Right kidney (tissue), 1 donor: Measurements from ENCODE around the gene GALNT14.

Source experiments
- DNase-seq: peaks from one replicate; pipeline ENCODE4 v3.0.0-alpha.2; 2016

Gene GALNT14

GRCh38 chr2:31008561-31009114, 129.6 kb downstream of the GALNT14 start:
- DNase-seq, result no peak

DNA sequence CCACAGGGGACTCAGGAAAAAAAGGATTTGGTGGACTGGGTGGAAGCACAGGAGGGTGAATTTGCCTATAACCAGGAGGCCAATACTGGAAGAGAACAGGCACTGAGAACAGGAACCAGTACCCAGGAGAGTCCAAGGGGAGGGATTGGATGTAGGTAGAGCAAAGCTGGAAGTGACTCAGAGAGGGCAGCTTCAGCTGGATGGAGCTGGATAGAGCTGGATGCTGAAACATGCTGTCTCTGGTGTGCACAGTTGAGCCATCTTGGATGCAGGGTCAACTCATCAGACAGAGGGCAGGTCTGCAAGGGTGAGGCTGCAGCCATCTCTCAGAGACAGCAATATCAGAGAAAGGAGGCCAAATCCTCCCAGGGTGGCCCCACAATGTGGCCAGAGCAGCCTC, 134.0 kb downstream of the GALNT14 start:
- DNase-seq, result no peak

DNA sequence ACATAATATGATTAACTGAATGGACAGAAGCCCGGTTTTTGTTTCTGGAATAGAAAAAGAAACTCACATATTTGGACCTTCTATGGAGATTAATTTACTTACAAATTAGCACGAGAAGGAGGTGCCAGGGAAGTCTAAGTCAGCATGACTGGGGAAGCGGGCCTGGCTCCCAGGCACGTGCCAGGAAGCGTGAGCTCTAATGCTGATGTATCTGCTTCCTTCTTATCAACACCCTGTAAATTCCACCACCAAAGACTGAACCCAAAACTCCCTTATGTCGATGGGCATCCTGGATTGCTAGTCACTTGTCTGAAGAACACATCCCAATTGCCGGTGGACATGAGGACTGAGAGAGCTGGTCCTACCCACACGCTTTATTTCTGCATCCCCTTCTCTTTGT, 134.5 kb downstream of the GALNT14 start:
- DNase-seq, result no peak

DNA sequence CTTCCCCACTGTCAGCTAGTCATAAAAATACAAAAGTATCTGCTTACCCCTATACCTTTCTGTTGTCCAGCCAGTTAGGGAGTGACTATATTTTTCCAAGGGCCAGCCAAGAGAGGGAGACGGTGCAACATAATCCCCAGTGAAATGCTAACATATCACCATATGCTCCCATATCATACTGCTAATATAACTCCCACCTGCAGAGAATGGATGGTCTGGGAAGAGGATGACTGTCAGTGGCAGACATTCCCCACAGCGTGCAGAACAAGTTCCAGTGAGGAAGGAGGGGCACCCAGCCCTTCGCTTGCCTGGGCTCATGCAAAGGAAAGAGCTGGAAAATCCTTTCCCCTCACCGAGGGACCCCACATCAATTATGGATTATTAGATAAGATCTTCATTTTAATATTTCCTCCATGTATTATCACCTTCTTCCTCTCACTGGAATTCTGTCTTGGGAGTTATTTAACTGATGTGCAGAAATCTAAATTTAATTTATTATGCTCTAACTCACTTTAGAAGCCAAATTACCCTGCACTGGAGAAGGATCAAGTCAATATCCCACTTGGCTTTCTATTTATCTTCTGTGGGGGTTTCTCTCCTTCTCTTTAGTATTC, 135.6 kb downstream of the GALNT14 start:
- DNase-seq, result no peak

DNA sequence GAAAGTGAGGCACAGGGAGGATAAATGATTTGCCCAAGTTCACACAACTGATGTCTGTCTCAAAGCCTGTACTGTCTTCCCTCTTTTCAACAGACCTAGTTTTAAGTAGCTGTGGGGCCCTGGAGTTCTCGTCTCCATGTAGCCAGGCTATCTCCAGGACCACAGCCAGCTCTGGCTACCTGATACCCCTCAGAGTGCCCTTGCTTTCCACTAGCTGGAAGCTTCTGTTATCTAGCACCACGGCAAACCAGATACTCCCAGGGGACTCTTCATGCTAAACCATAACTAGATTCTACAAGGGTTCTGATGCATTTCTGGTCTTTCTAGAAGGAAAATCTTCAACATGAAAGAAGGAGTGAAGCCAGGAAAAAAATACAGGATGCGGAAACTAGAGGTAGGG, 137.3 kb downstream of the GALNT14 start:
- no peak for DNase-seq

GRCh38 chr2:30998672-30999071, 139.6 kb downstream of the GALNT14 start:
- no peak for DNase-seq

DNA sequence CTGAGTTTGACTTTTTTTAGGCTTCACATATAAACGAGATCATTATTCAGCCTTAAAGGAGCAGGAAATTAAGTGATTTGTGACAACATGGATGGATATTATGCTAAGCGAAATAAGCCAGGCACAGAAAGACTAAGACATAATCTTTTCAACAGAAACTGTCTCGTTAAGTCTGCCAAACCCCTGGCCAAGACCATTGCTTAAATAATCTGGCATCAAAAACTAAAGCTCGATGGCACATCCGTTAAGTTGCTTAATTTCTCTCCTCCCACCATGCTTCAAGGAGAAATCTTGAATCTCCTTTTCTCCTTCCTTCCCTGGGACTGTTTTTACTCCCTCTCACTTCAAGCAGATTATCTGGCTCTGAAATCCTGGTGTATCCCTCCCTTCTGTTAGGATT, 140.3 kb downstream of the GALNT14 start:
- no peak for DNase-seq

GRCh38 chr2:30994227-30995056, 143.8 kb downstream of the GALNT14 start:
- no peak for DNase-seq

- DNase-seq, result no peak
These were observed 145.5 kb downstream of the GALNT14 start for GRCh38 chr2:30992781-30993180.

GRCh38 chr2:30990671-30991070, 147.6 kb downstream of the GALNT14 start:
- no peak for DNase-seq

DNA sequence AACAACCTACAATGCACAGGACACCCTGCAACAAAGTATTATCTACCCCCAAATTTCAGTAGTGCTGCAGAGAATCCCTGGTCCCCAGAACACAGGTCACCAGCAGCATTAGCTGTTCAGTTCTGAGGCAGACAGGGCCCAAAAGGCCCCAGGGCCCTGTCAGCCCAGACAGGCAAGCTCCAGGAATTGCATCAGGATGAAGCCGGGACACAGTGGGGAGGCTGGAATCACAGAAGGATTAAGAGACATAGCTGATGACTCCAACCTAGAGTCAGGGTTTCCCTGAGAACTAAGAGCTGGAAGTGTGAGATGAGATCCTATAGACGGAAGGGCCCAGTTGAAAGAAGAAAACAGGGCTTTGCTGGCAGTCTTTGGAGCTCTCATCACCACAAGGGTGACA, 148.1 kb downstream of the GALNT14 start:
- no peak for DNase-seq

- no peak for DNase-seq
These were observed 148.5 kb downstream of the GALNT14 start for GRCh38 chr2:30989746-30990145.

GRCh38 chr2:30987566-30987965, 150.7 kb downstream of the GALNT14 start:
- no peak for DNase-seq

DNA sequence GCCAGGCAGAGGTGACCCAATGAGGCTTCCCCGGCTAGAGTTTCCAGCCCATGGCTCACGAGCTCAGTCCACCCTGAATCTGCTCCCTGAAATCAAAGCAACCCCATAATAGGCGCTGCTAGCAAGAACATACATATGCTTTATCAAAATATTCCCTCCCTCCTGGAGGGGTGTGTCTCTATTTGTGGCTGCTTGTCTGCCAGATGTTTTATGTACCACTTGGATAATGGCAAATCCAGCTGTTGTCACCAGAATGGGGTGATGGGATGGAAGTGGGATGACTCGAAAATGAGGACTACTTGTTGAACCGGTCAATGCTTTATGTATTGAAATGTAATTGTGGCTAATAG, 152.0 kb downstream of the GALNT14 start:
- DNase-seq, result no peak

- DNase-seq, result no peak
These were observed 152.6 kb downstream of the GALNT14 start for GRCh38 chr2:30985493-30986230.

- DNase-seq, result no peak
These were observed 154.1 kb downstream of the GALNT14 start for GRCh38 chr2:30984148-30984547.

DNA sequence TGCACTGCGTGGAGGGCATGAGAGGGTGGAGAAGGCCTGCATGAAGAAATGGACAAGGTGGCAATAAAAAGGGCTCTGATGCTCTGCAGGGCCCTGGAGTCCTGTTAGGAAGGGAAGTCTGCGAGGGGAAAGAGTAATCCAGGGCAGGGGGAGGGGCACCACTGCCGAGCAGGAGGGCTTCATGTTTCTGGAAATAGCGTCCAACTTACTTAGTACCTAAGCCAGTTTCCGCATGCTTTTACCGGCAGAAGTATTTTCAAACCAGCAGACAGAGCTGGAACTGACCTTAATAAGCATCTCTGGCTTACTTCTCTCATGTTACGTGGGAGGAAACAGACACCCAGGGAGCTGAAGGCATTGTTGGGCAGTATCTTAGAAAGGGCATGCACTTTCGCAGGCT, 156.7 kb downstream of the GALNT14 start:
- no peak for DNase-seq

DNA sequence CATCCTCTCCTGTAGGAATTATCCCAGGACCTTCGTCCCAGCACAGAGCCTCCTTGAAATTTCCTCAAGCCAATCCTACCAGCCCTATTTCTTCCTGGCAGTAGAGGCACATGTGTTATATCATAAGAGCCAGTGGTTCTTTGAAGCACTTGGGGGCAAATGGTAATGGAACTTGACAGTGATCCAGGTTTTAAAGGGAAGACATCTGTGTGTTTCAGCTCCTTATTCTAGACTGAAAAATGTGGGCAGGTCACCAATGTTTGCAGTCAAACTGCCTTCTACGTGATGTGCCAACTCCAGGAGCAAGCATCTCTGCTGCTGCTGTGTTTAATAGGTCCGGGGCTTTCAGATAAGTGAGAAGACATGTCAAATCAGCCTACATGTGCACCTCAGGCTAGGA, 157.1 kb downstream of the GALNT14 start:
- no peak for DNase-seq

DNA sequence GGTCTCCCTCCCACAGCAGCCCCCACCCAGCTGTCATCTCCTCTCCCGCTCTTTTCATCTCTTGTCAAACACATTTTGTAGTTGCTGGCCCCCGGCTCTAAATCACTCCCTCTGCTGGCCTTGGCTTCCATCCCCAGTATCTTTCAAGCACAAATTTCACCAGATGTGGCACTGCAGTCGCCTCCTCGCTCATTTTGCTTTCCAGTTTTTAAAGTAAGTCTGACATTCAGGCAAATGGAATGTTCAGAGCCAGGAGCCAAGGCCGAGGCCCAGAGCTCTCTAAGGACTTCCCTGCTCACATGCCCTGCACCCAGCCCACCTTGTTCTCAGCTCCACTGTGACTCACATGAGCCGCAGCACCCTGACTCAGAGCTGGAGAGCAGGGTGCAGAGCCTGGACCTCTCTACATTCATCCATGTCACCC, 158.4 kb downstream of the GALNT14 start:
- no peak for DNase-seq

GRCh38 chr2:30978854-30979253, 159.4 kb downstream of the GALNT14 start:
- DNase-seq, result no peak

DNA sequence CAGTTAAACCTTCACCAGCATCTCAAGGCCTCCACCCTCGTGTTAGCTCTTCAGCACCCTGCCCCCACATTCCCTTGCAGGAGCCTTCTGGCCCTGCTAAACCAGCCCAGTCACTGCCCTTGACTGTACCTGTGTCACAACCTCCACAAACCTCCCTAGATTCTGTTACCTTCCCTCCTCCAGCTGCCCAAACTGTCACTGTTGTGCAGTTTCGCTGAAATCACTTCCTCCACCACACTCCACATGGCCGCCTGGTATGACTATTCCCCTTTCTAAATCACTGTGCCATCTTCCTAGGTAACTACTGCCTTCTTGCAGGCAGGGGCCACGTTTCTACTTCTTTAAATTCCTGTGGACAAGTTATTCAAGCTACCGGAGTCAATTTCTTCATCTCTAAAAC, 160.2 kb downstream of the GALNT14 start:
- DNase-seq, result no peak

DNA sequence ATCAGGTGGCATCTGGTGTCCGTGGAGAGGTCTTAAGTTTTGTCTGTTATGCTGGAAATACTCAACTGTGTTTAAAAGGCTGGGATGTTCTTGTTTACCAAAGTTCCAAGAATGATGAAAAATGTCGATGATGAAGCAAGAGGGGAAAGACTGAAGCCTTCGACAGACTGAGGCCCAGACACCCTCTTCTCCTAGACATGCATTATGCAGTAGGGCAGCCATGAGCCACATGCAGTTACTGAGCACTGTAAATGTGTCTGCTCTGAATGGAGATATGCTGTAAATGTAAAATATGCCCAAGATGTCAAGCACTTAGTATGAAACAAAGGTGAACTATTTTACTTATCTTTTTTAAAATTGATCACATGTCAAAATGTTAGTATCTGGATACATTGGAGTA, 163.1 kb downstream of the GALNT14 start:
- no peak for DNase-seq

DNA sequence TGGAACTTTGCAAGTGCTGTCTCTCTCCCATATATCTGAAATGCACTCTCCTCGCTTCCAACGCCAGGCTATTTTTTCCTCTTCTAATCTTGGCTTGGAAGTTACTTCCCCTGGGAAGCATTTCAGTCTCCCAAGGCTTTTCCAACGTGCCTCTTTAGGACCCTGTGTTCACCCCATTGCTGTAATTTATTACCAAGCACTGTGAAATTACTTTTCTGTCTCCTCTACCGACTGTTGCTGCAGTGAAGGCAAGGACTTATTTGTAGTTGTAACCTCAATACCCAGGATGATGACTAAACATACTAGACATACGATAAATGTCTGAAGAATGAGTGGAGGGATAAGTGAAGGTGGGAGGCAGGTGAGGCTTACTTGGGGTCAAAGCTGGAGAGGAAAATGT, 163.7 kb downstream of the GALNT14 start:
- no peak for DNase-seq
